CD14-positive monocyte (primary cell): ENCODE measurements around the gene STEEP1. TPM values are rescaled to one million over a fixed set of nuclear protein-coding genes. Genes with fewer than 3 reads are reported as not detected.
A peak's percentile ranks its signal among the peaks of the same experiment; 100 is the strongest.

Experiments
- DNase-seq, 3 donors: peaks; one replicate each; pipeline ENCODE4 v3.0.0-alpha.2; 2011 to 2022
- H2AFZ ChIP-seq: 2 replicates; pipeline ENCODE4 v1.6.0; 2012; ENCODE audit warnings: mild to moderate bottlenecking, low read depth, low read length, inconsistent platforms; ENCODE audit not compliant: insufficient read depth, poor library complexity, severe bottlenecking
- H3K27ac ChIP-seq, 2 donors: 1 replicate in 1 of 2; 2 replicates in 1 of 2; pipeline ENCODE4 v1.5.1; 2012 to 2013; ENCODE audit warnings: low read length in 2 of 2, control low read depth in 1 of 2, inconsistent platforms in 1 of 2, low read depth in 1 of 2, mild to moderate bottlenecking in 1 of 2
- H3K27me3 ChIP-seq, 2 donors: one replicate each; pipeline versions ENCODE4 v1.6.0 to v1.6.1; 2011 to 2013; ENCODE audit warnings: low read length in 2 of 2; ENCODE audit not compliant: control insufficient read depth in 2 of 2, insufficient read depth in 2 of 2
- H3K36me3 ChIP-seq, 2 donors: replicated peaks in 1 of 2; 1 replicate in 1 of 2; 2 replicates in 1 of 2; pipeline versions ENCODE4 v1.5.1 to v1.6.1; 2012 to 2013; ENCODE audit warnings: low read length in 2 of 2, control low read depth in 1 of 2, inconsistent platforms in 1 of 2, mild to moderate bottlenecking in 1 of 2; ENCODE audit not compliant: insufficient read depth in 2 of 2, control insufficient read depth in 1 of 2
- H3K4me1 ChIP-seq, 2 donors: 1 replicate in 1 of 2; 2 replicates in 1 of 2; pipeline versions ENCODE4 v1.5.1 to v1.6.1; 2012 to 2013; ENCODE audit warnings: low read length in 2 of 2, control low read depth in 1 of 2, inconsistent platforms in 1 of 2, mild to moderate bottlenecking in 1 of 2, moderate library complexity in 1 of 2; ENCODE audit not compliant: insufficient read depth in 2 of 2, control insufficient read depth in 1 of 2
- H3K4me2 ChIP-seq: replicated peaks from 2 replicates; pipeline ENCODE3; 2012; ENCODE audit warnings: low read length, moderate library complexity, mild to moderate bottlenecking; ENCODE audit not compliant: poor library complexity, severe bottlenecking; ENCODE audit errors: extremely low read depth
- H3K4me3 ChIP-seq, 3 experiments: fragments of 200-600 bp in 1 of 3; sonication (generic) in 1 of 3; replicated peaks in 1 of 3; 1 replicate in 2 of 3; 2 replicates in 1 of 3; pipeline ENCODE4 v1.5.1; 2011 to 2013; ENCODE audit warnings: low read length in 3 of 3, mild to moderate bottlenecking in 3 of 3, control low read depth in 2 of 3, low read depth in 2 of 3, inconsistent platforms in 1 of 3, moderate library complexity in 1 of 3
- H3K79me2 ChIP-seq: 2 replicates; pipeline ENCODE4 v1.6.0; 2012; ENCODE audit warnings: mild to moderate bottlenecking, control low read depth, inconsistent platforms, low read length, moderate library complexity; ENCODE audit not compliant: insufficient read depth
- H3K9ac ChIP-seq: 2 replicates; pipeline ENCODE4 v1.6.0; 2017; ENCODE audit warnings: low read length, mild to moderate bottlenecking; ENCODE audit not compliant: insufficient read depth, poor library complexity, severe bottlenecking
- H3K9me3 ChIP-seq, 2 donors: replicated peaks in 1 of 2; 1 replicate in 1 of 2; 2 replicates in 1 of 2; pipeline versions ENCODE4 v1.5.1 to v1.6.1; 2012 to 2013; ENCODE audit warnings: low read length in 2 of 2, control low read depth in 1 of 2; ENCODE audit not compliant: control insufficient read depth in 1 of 2, insufficient read depth in 1 of 2
- H4K20me1 ChIP-seq: 2 replicates; pipeline ENCODE4 v1.6.0; 2012; ENCODE audit warnings: mild to moderate bottlenecking, low read length, control low read depth, moderate library complexity; ENCODE audit not compliant: insufficient read depth
- H3K27ac Mint-ChIP-seq, 7 donors: one replicate each; pipeline ENCODE4 v1.8.0; 2020; ENCODE audit warnings: mild to moderate bottlenecking in 7 of 7, mixed read lengths in 7 of 7, moderate library complexity in 6 of 7, inconsistent platforms in 2 of 7
- H3K27me3 Mint-ChIP-seq, 3 donors: one replicate each; pipeline ENCODE4 v1.8.0; 2021 to 2022; ENCODE audit warnings: low read depth in 3 of 3, mild to moderate bottlenecking in 3 of 3, mixed read lengths in 3 of 3, moderate library complexity in 3 of 3, inconsistent platforms in 1 of 3
- H3K36me3 Mint-ChIP-seq, 2 donors: one replicate each; pipeline ENCODE4 v1.8.0; 2020; ENCODE audit warnings: mixed read lengths in 2 of 2, inconsistent platforms in 1 of 2, mild to moderate bottlenecking in 1 of 2
- H3K4me1 Mint-ChIP-seq: one replicate; pipeline ENCODE4 v1.8.0; 2020; ENCODE audit warnings: mild to moderate bottlenecking, mixed read lengths
- H3K4me3 Mint-ChIP-seq, 2 donors: one replicate each; pipeline ENCODE4 v1.8.0; 2020; ENCODE audit warnings: mild to moderate bottlenecking in 2 of 2, mixed read lengths in 2 of 2, moderate library complexity in 1 of 2
- H3K9me3 Mint-ChIP-seq, 7 donors: one replicate each; pipeline ENCODE4 v1.8.0; 2020 to 2022; ENCODE audit warnings: mixed read lengths in 7 of 7, mild to moderate bottlenecking in 6 of 7, moderate library complexity in 6 of 7, inconsistent platforms in 2 of 7
- CTCF ChIP-seq: fragments of 200-600 bp; IDR thresholded peaks from one replicate; pipeline ENCODE4 v1.8.0; 2022; ENCODE audit warnings: antibody characterized with exemption, mild to moderate bottlenecking
- WGBS: methylation state at CpG from one replicate; pipeline ENCODE4 v1.1.5; 2013; ENCODE audit warnings: missing lambda C conversion rate; ENCODE audit not compliant: insufficient coverage; 5-methylcytosine and 5-hydroxymethylcytosine counted together
- intact Hi-C, 2 donors: fragments of 100-400 bp; cut with micrococcal nuclease; formaldehyde crosslinking; loops; one replicate each; pipeline versions ENCODE4 v1.15.0 to v1.15.1; 2023
- polyA plus RNA-seq, 3 donors: library from polyadenylated mRNA; depleted of rRNA in 1 of 3; unstranded in 2 of 3; stranded (reverse) in 1 of 3; fragments of 300-500 nt in 2 of 3; fragments of >200 nt in 1 of 3; fragmentation: Illumina TruSeq in 2 of 3; gene quantifications; 1 replicate in 2 of 3; 2 replicates in 1 of 3; pipeline ENCODE4 v1.2.3, GENCODE V29; 2012 to 2021

Gene STEEP1
- polyA plus RNA-seq, 3 donors = 10.6 to 13.2 (median 12.6) TPM

- no peaks in the 10 kb centered on the region for H3K27me3 ChIP-seq
- H3K4me3 ChIP-seq = no peak overlapping the region
- peaks cover 17% of the 10 kb centered on the region for H3K4me1 Mint-ChIP-seq
- H3K9me3 Mint-ChIP-seq = no peaks in the 10 kb centered on the region
- H3K4me3 Mint-ChIP-seq = no peak overlapping the region
- TF ChIP-seq CTCF = no peak
- no peak overlapping the region for H3K9ac ChIP-seq
- no peaks in the 10 kb centered on the region for H3K9me3 ChIP-seq
- no peak overlapping the region for H3K27ac ChIP-seq
- no peak for DNase-seq
- H3K36me3 ChIP-seq = no peaks in the 10 kb centered on the region
- H4K20me1 ChIP-seq = no peaks in the 10 kb centered on the region
- intact Hi-C loops = no loop called here
- no peaks in the 10 kb centered on the region for H3K36me3 Mint-ChIP-seq
- H3K4me1 ChIP-seq = peaks cover 11 to 14% of the 10 kb centered on the region in 2 donors
- 100% methylated on average over 1 of the region's 2 CpGs for WGBS
- H3K27ac Mint-ChIP-seq = no peak overlapping the region
- no peak overlapping the region for H3K4me2 ChIP-seq
- no peaks in the 10 kb centered on the region for H3K79me2 ChIP-seq
- H3K27me3 Mint-ChIP-seq = peaks cover 0 to 13% (median 0%) of the 10 kb centered on the region in 3 donors
- no peak overlapping the region for H2AFZ ChIP-seq
Observed at GRCh38 chrX:119503484-119503861, 61.7 kb downstream of the STEEP1 start.

GRCh38 chrX:119502727-119503483 lies 62.3 kb downstream of the STEEP1 start:
- no peak overlapping the region for H3K4me3 Mint-ChIP-seq
- Histone ChIP-seq H3K27ac (no peak overlapping the region), H3K4me3 (no peak overlapping the region), H3K4me2 (no peak overlapping the region), H4K20me1 (no peaks in the 10 kb centered on the region), H3K27me3 (no peaks in the 10 kb centered on the region), H3K4me1 (peaks cover 11 to 14% of the 10 kb centered on the region in 2 donors), H3K79me2 (no peaks in the 10 kb centered on the region), H3K36me3 (no peaks in the 10 kb centered on the region), H3K9ac (no peak overlapping the region), H2AFZ (no peak overlapping the region), H3K9me3 (no peaks in the 10 kb centered on the region)
- H3K36me3 Mint-ChIP-seq = no peaks in the 10 kb centered on the region
- H3K4me1 Mint-ChIP-seq = peaks cover 17% of the 10 kb centered on the region
- H3K27me3 Mint-ChIP-seq = peaks cover 0 to 14% (median 0%) of the 10 kb centered on the region in 3 donors
- 93% methylated on average over 2 of the region's 11 CpGs for WGBS
- DNase-seq = peak in 1 of 3 donors; percentile 7
- no peak for TF ChIP-seq CTCF
- H3K27ac Mint-ChIP-seq = no peak overlapping the region
- intact Hi-C loops = no loop called here
- no peaks in the 10 kb centered on the region for H3K9me3 Mint-ChIP-seq
